ENCODE measurements around the gene GRM1.

DNA sequence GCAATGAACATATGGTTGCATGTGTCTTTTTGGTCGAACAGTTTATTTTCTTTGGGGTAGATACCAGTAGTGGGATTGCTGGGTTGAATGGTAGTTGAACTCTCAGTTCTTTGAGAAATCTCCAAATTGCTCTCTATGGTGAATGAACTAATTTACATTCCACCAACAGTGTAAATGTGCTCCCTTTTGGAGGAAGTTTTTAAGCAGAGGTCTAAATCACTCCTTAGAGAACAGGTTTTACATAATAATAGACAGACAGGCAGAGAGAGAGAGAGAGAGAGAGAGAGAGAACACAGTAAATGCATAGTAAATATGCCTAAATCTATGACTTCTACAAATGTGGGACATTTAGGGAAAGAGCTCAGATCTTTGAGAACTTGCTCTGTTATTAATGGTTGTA, 37.6 kb downstream of the GRM1 start:
- TF ChIP-seq EZH2 (IDR thresholded peaks at IDR 0.05) (no peak), POLR2AphosphoS5 (IDR thresholded peaks at IDR 0.05; ENCODE audit: borderline replicate concordance, low read depth, low read length) (no peak), FOXP2 (optimal IDR thresholded peaks at IDR 0.05; ENCODE audit: control extremely low read depth, extremely low read length, insufficient read depth) (no peak)
